Retina (tissue), 1 donor: Measurements from ENCODE around the gene PMAIP1.
"Not testable (repeated sequence)": the region's sequence is repeated elsewhere in the genome, so short reads cannot be mapped to it uniquely, and the experiment has no call there.

ENCODE experiments used
- DNase-seq: peaks from one replicate; pipeline ENCODE4 v3.0.0-alpha.2; 2016

Gene PMAIP1

GRCh38 chr18:59885579-59886163, 14.1 kb upstream of the PMAIP1 start:
- DNase-seq = no peak

GRCh38 chr18:59886399-59886798, 13.4 kb upstream of the PMAIP1 start:
- DNase-seq = not testable (repeated sequence)

- DNase-seq = no peak
These were observed 7.7 kb upstream of the PMAIP1 start for GRCh38 chr18:59892123-59892522.

- no peak for DNase-seq
These were observed 5.8 kb upstream of the PMAIP1 start for GRCh38 chr18:59893971-59894370.

GRCh38 chr18:59897321-59897954, 2.4 kb upstream of the PMAIP1 start:
- DNase-seq = peak; percentile 32

- DNase-seq = no peak
These were observed 1.7 kb upstream of the PMAIP1 start for GRCh38 chr18:59898093-59898492.

- DNase-seq = no peak
These were observed 1.0 kb upstream of the PMAIP1 start for GRCh38 chr18:59898609-59899297.

- peak; percentile 81 for DNase-seq
These were observed 679 bp downstream of the PMAIP1 start for GRCh38 chr18:59900222-59901128.

- DNase-seq = no peak
These were observed 2.6 kb downstream of the PMAIP1 start for GRCh38 chr18:59902131-59902992.

- DNase-seq = no peak
These were observed 3.3 kb downstream of the PMAIP1 start for GRCh38 chr18:59902993-59903610.

GRCh38 chr18:59904011-59904601, 4.3 kb downstream of the PMAIP1 start:
- no peak for DNase-seq

- DNase-seq = no peak
These were observed 5.9 kb downstream of the PMAIP1 start for GRCh38 chr18:59905686-59906091.

GRCh38 chr18:59906203-59906602, 6.4 kb downstream of the PMAIP1 start:
- no peak for DNase-seq

GRCh38 chr18:59907172-59907571, 7.4 kb downstream of the PMAIP1 start:
- DNase-seq = no peak

GRCh38 chr18:59907660-59908059, 7.9 kb downstream of the PMAIP1 start:
- DNase-seq = no peak

GRCh38 chr18:59908799-59909198, 9.0 kb downstream of the PMAIP1 start:
- no peak for DNase-seq

- DNase-seq = no peak
These were observed 9.7 kb downstream of the PMAIP1 start for GRCh38 chr18:59909289-59910036.

GRCh38 chr18:59910967-59911366, 11.2 kb downstream of the PMAIP1 start:
- DNase-seq = no peak

- DNase-seq = no peak
These were observed 11.8 kb downstream of the PMAIP1 start for GRCh38 chr18:59911600-59911999.

- no peak for DNase-seq
These were observed 12.3 kb downstream of the PMAIP1 start for GRCh38 chr18:59912007-59912550.
